CD14-positive monocyte (primary cell): ENCODE data around the gene HAL. TPM values are rescaled to one million over a fixed set of nuclear protein-coding genes. Genes with fewer than 3 reads are reported as not detected.

Source experiments
- DNase-seq, 3 donors: peaks; one replicate each; pipeline ENCODE4 v3.0.0-alpha.2; 2011 to 2022
- H2AFZ ChIP-seq: 2 replicates; pipeline ENCODE4 v1.6.0; 2012; ENCODE audit warnings: mild to moderate bottlenecking, low read depth, low read length, inconsistent platforms; ENCODE audit not compliant: insufficient read depth, poor library complexity, severe bottlenecking
- H3K27ac ChIP-seq, 2 donors: 1 replicate in 1 of 2; 2 replicates in 1 of 2; pipeline ENCODE4 v1.5.1; 2012 to 2013; ENCODE audit warnings: low read length in 2 of 2, control low read depth in 1 of 2, inconsistent platforms in 1 of 2, low read depth in 1 of 2, mild to moderate bottlenecking in 1 of 2
- H3K27me3 ChIP-seq, 2 donors: one replicate each; pipeline versions ENCODE4 v1.6.0 to v1.6.1; 2011 to 2013; ENCODE audit warnings: low read length in 2 of 2; ENCODE audit not compliant: control insufficient read depth in 2 of 2, insufficient read depth in 2 of 2
- H3K36me3 ChIP-seq, 2 donors: replicated peaks in 1 of 2; 1 replicate in 1 of 2; 2 replicates in 1 of 2; pipeline versions ENCODE4 v1.5.1 to v1.6.1; 2012 to 2013; ENCODE audit warnings: low read length in 2 of 2, control low read depth in 1 of 2, inconsistent platforms in 1 of 2, mild to moderate bottlenecking in 1 of 2; ENCODE audit not compliant: insufficient read depth in 2 of 2, control insufficient read depth in 1 of 2
- H3K4me1 ChIP-seq, 2 donors: 1 replicate in 1 of 2; 2 replicates in 1 of 2; pipeline versions ENCODE4 v1.5.1 to v1.6.1; 2012 to 2013; ENCODE audit warnings: low read length in 2 of 2, control low read depth in 1 of 2, inconsistent platforms in 1 of 2, mild to moderate bottlenecking in 1 of 2, moderate library complexity in 1 of 2; ENCODE audit not compliant: insufficient read depth in 2 of 2, control insufficient read depth in 1 of 2
- H3K4me2 ChIP-seq: replicated peaks from 2 replicates; pipeline ENCODE3; 2012; ENCODE audit warnings: low read length, moderate library complexity, mild to moderate bottlenecking; ENCODE audit not compliant: poor library complexity, severe bottlenecking; ENCODE audit errors: extremely low read depth
- H3K4me3 ChIP-seq, 3 experiments: fragments of 200-600 bp in 1 of 3; sonication (generic) in 1 of 3; replicated peaks in 1 of 3; 1 replicate in 2 of 3; 2 replicates in 1 of 3; pipeline ENCODE4 v1.5.1; 2011 to 2013; ENCODE audit warnings: low read length in 3 of 3, mild to moderate bottlenecking in 3 of 3, control low read depth in 2 of 3, low read depth in 2 of 3, inconsistent platforms in 1 of 3, moderate library complexity in 1 of 3
- H3K79me2 ChIP-seq: 2 replicates; pipeline ENCODE4 v1.6.0; 2012; ENCODE audit warnings: mild to moderate bottlenecking, control low read depth, inconsistent platforms, low read length, moderate library complexity; ENCODE audit not compliant: insufficient read depth
- H3K9ac ChIP-seq: 2 replicates; pipeline ENCODE4 v1.6.0; 2017; ENCODE audit warnings: low read length, mild to moderate bottlenecking; ENCODE audit not compliant: insufficient read depth, poor library complexity, severe bottlenecking
- H3K9me3 ChIP-seq, 2 donors: replicated peaks in 1 of 2; 1 replicate in 1 of 2; 2 replicates in 1 of 2; pipeline versions ENCODE4 v1.5.1 to v1.6.1; 2012 to 2013; ENCODE audit warnings: low read length in 2 of 2, control low read depth in 1 of 2; ENCODE audit not compliant: control insufficient read depth in 1 of 2, insufficient read depth in 1 of 2
- H4K20me1 ChIP-seq: 2 replicates; pipeline ENCODE4 v1.6.0; 2012; ENCODE audit warnings: mild to moderate bottlenecking, low read length, control low read depth, moderate library complexity; ENCODE audit not compliant: insufficient read depth
- H3K27ac Mint-ChIP-seq, 7 donors: one replicate each; pipeline ENCODE4 v1.8.0; 2020; ENCODE audit warnings: mild to moderate bottlenecking in 7 of 7, mixed read lengths in 7 of 7, moderate library complexity in 6 of 7, inconsistent platforms in 2 of 7
- H3K27me3 Mint-ChIP-seq, 3 donors: one replicate each; pipeline ENCODE4 v1.8.0; 2021 to 2022; ENCODE audit warnings: low read depth in 3 of 3, mild to moderate bottlenecking in 3 of 3, mixed read lengths in 3 of 3, moderate library complexity in 3 of 3, inconsistent platforms in 1 of 3
- H3K36me3 Mint-ChIP-seq, 2 donors: one replicate each; pipeline ENCODE4 v1.8.0; 2020; ENCODE audit warnings: mixed read lengths in 2 of 2, inconsistent platforms in 1 of 2, mild to moderate bottlenecking in 1 of 2
- H3K4me1 Mint-ChIP-seq: one replicate; pipeline ENCODE4 v1.8.0; 2020; ENCODE audit warnings: mild to moderate bottlenecking, mixed read lengths
- H3K4me3 Mint-ChIP-seq, 2 donors: one replicate each; pipeline ENCODE4 v1.8.0; 2020; ENCODE audit warnings: mild to moderate bottlenecking in 2 of 2, mixed read lengths in 2 of 2, moderate library complexity in 1 of 2
- H3K9me3 Mint-ChIP-seq, 7 donors: one replicate each; pipeline ENCODE4 v1.8.0; 2020 to 2022; ENCODE audit warnings: mixed read lengths in 7 of 7, mild to moderate bottlenecking in 6 of 7, moderate library complexity in 6 of 7, inconsistent platforms in 2 of 7
- WGBS: methylation state at CpG from one replicate; pipeline ENCODE4 v1.1.5; 2013; ENCODE audit warnings: missing lambda C conversion rate; ENCODE audit not compliant: insufficient coverage; 5-methylcytosine and 5-hydroxymethylcytosine counted together
- intact Hi-C, 2 donors: fragments of 100-400 bp; cut with micrococcal nuclease; formaldehyde crosslinking; loops; one replicate each; pipeline versions ENCODE4 v1.15.0 to v1.15.1; 2023
- polyA plus RNA-seq, 3 donors: library from polyadenylated mRNA; depleted of rRNA in 1 of 3; unstranded in 2 of 3; stranded (reverse) in 1 of 3; fragments of 300-500 nt in 2 of 3; fragments of >200 nt in 1 of 3; fragmentation: Illumina TruSeq in 2 of 3; gene quantifications; 1 replicate in 2 of 3; 2 replicates in 1 of 3; pipeline ENCODE4 v1.2.3, GENCODE V29; 2012 to 2021
- TF ChIP-seq, protein P1 (sequence below): fragments of 200-600 bp; IDR thresholded peaks from one replicate; pipeline ENCODE4 v1.8.0; 2022; ENCODE audit warnings: antibody characterized with exemption, mild to moderate bottlenecking

HAL gene
- polyA plus RNA-seq, 3 donors, result 28.0 to 42.0 (median 29.2) TPM

DNA sequence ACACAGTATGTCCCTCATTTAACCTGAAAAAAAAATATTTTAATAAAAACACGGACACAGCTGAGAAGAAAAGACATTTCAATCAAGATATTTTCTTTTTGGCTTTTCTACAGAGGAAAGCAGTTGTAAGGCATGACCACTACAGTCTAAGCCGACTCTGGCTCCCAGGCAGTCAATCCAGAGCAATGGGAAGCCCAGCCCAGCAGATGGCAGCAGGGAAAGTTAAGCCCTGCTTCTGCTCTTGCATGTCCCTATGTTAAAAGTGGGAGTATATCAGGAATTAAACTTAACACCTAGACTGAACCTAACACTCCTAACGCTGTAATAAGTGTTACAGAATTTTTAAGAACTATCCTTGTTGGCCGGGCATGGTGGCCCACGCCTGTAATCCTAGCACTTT is 19.5 kb upstream of the HAL start:
- TF ChIP-seq, protein P1, sequence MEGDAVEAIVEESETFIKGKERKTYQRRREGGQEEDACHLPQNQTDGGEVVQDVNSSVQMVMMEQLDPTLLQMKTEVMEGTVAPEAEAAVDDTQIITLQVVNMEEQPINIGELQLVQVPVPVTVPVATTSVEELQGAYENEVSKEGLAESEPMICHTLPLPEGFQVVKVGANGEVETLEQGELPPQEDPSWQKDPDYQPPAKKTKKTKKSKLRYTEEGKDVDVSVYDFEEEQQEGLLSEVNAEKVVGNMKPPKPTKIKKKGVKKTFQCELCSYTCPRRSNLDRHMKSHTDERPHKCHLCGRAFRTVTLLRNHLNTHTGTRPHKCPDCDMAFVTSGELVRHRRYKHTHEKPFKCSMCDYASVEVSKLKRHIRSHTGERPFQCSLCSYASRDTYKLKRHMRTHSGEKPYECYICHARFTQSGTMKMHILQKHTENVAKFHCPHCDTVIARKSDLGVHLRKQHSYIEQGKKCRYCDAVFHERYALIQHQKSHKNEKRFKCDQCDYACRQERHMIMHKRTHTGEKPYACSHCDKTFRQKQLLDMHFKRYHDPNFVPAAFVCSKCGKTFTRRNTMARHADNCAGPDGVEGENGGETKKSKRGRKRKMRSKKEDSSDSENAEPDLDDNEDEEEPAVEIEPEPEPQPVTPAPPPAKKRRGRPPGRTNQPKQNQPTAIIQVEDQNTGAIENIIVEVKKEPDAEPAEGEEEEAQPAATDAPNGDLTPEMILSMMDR, result peak; percentile 13
- H3K4me2 ChIP-seq, result no peak overlapping the region
- no peak for DNase-seq
- H3K79me2 ChIP-seq, result peaks cover 26% of the 10 kb centered on the region
- WGBS, result 79% methylated on average over 4 of the region's 5 CpGs
- no peaks in the 10 kb centered on the region for H3K9me3 ChIP-seq
- intact Hi-C loops, result no loop called here
- no peaks in the 10 kb centered on the region for H3K27me3 ChIP-seq
- Mint-ChIP-seq H3K27me3 (peaks cover 0 to 3% (median 2%) of the 10 kb centered on the region in 3 donors), H3K4me1 (peaks cover 15% of the 10 kb centered on the region), H3K27ac (peak overlapping the region in 1 of 7 donors; percentile 26), H3K36me3 (peaks cover 76 to 91% of the 10 kb centered on the region in 2 donors), H3K9me3 (no peaks in the 10 kb centered on the region), H3K4me3 (no peak overlapping the region)
- H3K27ac ChIP-seq, result peak overlapping the region in 1 of 2 donors; percentile 6
- no peak overlapping the region for H3K9ac ChIP-seq
- no peak overlapping the region for H3K4me3 ChIP-seq
- no peak overlapping the region for H2AFZ ChIP-seq
- peaks cover 8 to 10% of the 10 kb centered on the region in 2 donors for H3K4me1 ChIP-seq
- peaks cover 36% of the 10 kb centered on the region for H4K20me1 ChIP-seq
- peaks cover 81 to 87% of the 10 kb centered on the region in 2 donors for H3K36me3 ChIP-seq

GRCh38 chr12:96014943-96015599 is 18.9 kb upstream of the HAL start:
- Histone ChIP-seq H2AFZ (no peak overlapping the region), H3K27ac (peak overlapping the region in 1 of 2 donors; percentile 4), H3K36me3 (peaks cover 87 to 93% of the 10 kb centered on the region in 2 donors), H3K9me3 (no peaks in the 10 kb centered on the region), H3K79me2 (peaks cover 25% of the 10 kb centered on the region), H3K4me3 (no peak overlapping the region), H4K20me1 (peaks cover 42% of the 10 kb centered on the region), H3K4me1 (peaks cover 4 to 5% of the 10 kb centered on the region in 2 donors), H3K27me3 (no peaks in the 10 kb centered on the region), H3K9ac (no peak overlapping the region), H3K4me2 (no peak overlapping the region)
- WGBS, result 100% methylated on average over 1 of the region's 3 CpGs
- Mint-ChIP-seq H3K4me1 (peaks cover 11% of the 10 kb centered on the region), H3K36me3 (peaks cover 83 to 94% of the 10 kb centered on the region in 2 donors), H3K27me3 (peaks cover 0 to 3% (median 2%) of the 10 kb centered on the region in 3 donors), H3K27ac (peak overlapping the region in 1 of 7 donors; percentile 18), H3K9me3 (no peaks in the 10 kb centered on the region), H3K4me3 (no peak overlapping the region)
- intact Hi-C loops, result no loop called here
- TF ChIP-seq, protein P1, result no peak
- no peak for DNase-seq
